Astrocyte of the spinal cord (primary cell): ENCODE measurements around the gene RHOU.

Experiments used
- DNase-seq: peaks from one replicate; pipeline ENCODE4 v3.0.0; 2011; ENCODE audit warnings: low read depth, low spot score
- H3K4me3 ChIP-seq: 2 replicates; pipeline ENCODE4 v1.5.1; 2011; ENCODE audit warnings: low read depth, mild to moderate bottlenecking, low read length, moderate library complexity
- CTCF ChIP-seq: IDR thresholded peaks from 2 replicates; pipeline ENCODE4 v1.5.1; 2012; ENCODE audit warnings: low read depth, mild to moderate bottlenecking, low read length, inconsistent platforms
- in situ Hi-C: cut with HindIII; loops from 2 replicates; pipeline ENCODE4 v1.10.0; 2017; ENCODE audit warnings: low sequenced_read_pairs

RHOU gene

GRCh38 chr1:228786361-228787129 is 51.3 kb downstream of the RHOU start:
- TF ChIP-seq CTCF, result no peak
- in situ Hi-C loops, result no loop called here
- H3K4me3 ChIP-seq, result no peak overlapping the region
- no peak for DNase-seq

GRCh38 chr1:228791791-228792190 is 56.5 kb downstream of the RHOU start:
- no peak for DNase-seq
- no peak for TF ChIP-seq CTCF
- in situ Hi-C loops, result no loop called here
- no peak overlapping the region for H3K4me3 ChIP-seq

GRCh38 chr1:228792601-228793000 is 57.3 kb downstream of the RHOU start:
- in situ Hi-C loops, result no loop called here
- no peak for DNase-seq

GRCh38 chr1:228793032-228793431 is 57.8 kb downstream of the RHOU start:
- in situ Hi-C loops, result no loop called here
- DNase-seq, result no peak
- no peak overlapping the region for H3K4me3 ChIP-seq
- TF ChIP-seq CTCF, result no peak

More at GRCh38 chr1:228792601-228793000, 57.3 kb downstream of the RHOU start:
- TF ChIP-seq CTCF, result no peak
- H3K4me3 ChIP-seq, result no peak overlapping the region

GRCh38 chr1:228794173-228794572 is 58.9 kb downstream of the RHOU start:
- H3K4me3 ChIP-seq, result no peak overlapping the region
- no peak for TF ChIP-seq CTCF
- peak; percentile 16 for DNase-seq
- in situ Hi-C loops, result no loop called here

GRCh38 chr1:228794810-228795209 is 59.5 kb downstream of the RHOU start:
- no peak for TF ChIP-seq CTCF
- DNase-seq, result no peak
- in situ Hi-C loops, result no loop called here
- no peak overlapping the region for H3K4me3 ChIP-seq
